GM18867 (cell line): Measurements from ENCODE around the gene FBXO42.
A peak's percentile ranks its signal among the peaks of the same experiment; 100 is the strongest.
"Not testable (repeated sequence)": the region's sequence is repeated elsewhere in the genome, so short reads cannot be mapped to it uniquely, and the experiment has no call there.

Experiments used
- ATAC-seq: cut with Tn5 transposase; IDR thresholded peaks from one replicate; pipeline ENCODE4 v1.9.1; 2021; ENCODE audit warnings: mild to moderate bottlenecking, moderate library complexity; ENCODE audit not compliant: unreplicated experiment

The FBXO42 gene

DNA sequence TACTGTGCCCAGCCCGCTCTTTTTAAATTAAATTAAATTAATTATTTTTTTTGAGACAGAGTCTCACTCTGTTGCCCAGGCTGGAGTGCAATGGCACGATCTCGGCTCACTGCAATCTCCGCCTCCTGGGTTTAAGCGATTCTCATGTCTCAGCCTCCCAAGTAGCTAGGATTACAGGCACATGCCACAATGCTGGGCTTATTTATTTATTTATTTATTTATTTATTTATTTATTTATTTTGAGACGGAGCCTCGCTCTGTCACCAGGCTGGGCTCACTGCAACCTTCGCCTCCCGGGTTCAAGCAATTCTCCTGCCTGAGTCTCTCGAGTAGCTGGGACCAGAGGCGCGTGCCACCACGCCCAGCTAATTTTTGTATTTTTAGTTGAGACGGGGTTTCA lies 129.6 kb downstream of the FBXO42 start:
- not testable (repeated sequence) for ATAC-seq

DNA sequence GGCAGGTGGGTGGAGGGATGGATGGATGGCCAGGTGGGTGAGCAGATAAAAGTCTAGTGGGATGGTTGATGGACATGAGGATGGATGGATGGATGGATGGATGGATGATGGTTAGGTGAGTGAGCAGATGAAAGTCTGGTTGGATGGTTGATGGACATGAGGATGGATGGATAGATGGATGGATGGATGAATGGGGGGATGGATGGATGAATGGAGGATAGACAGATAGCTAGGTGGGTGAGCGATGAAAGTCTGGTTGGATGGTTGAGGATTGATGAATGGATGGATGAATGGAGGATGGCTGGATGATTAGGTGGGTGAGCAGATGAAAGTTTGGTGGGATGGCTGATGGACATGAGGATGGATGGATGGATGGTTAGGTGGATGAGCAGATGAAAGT lies 130.8 kb downstream of the FBXO42 start:
- no peak for ATAC-seq

DNA sequence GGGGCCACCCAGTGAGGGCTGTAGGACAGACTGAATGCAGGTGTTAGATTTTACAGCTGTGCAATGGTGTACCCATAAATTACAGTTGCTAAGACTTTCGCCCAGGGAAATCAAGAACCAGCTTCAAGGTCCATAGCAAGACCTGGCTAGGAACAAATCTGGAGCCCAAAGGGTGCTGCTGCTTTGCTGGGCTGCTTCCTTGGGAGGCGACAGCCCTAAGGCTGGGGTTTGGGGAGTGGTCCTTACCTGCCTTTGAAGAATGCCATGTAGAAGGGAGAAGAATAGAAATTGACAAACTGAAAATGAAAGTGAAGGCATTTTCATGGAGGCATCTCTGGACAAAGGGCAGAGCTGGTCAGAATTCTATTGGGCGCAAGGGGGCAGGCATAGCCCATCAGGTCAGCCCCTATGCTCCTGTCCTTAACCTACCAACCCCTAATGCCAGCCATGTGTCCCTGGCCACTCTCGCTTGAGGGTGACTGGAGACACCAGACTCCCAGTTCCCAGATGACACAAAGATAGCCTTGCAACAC lies 132.2 kb downstream of the FBXO42 start:
- no peak for ATAC-seq

DNA sequence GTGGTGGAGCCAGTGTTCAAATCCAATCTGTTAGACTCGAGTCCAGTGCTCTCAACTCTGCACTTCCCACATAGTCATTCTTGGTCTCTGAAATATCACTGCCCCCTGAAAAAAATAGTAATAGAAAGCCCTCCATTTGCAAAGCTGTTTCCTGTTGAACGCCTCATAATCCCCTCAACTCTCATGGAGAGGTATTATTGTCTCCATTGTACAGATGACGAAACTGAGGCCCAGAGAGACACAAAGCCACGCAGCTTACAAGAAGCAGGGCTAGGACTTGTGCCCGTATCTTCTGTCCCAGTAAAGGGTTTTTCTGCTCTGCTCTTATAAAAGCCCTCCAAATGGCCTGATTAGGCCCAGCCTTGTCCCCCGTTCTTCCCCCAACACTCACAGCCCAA lies 133.6 kb downstream of the FBXO42 start:
- no peak for ATAC-seq

DNA sequence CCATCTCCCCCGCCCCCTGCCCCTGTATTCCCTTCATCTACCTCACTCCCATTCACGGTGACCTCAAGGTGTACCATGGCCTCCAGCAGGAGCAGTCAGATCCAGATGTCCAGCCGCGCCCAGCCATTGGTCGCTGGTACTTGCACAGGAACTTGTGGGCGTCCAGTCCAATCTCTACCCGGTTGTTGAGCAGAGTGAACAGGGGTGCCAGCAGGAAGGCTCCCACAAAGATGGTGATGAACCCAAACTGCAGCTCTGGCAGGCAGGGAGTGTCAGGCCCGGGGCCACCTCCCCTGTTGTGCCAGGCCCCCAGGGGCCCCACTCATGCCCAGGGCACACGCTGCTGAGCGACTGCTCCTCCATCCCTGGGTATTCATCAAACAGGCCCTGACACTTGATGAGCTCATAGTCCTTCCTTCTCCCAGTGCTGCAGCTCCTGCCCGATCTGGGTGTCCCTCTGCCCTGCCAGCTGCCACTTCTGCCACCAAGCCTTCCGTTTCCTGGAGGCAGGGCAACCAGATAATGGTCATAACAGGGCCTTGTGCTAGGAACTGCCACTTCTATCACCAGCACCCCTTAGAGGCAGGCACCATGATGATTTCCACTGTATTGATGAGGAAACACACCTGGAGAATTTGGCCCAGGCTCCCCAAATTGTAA lies 134.1 kb downstream of the FBXO42 start:
- no peak for ATAC-seq

DNA sequence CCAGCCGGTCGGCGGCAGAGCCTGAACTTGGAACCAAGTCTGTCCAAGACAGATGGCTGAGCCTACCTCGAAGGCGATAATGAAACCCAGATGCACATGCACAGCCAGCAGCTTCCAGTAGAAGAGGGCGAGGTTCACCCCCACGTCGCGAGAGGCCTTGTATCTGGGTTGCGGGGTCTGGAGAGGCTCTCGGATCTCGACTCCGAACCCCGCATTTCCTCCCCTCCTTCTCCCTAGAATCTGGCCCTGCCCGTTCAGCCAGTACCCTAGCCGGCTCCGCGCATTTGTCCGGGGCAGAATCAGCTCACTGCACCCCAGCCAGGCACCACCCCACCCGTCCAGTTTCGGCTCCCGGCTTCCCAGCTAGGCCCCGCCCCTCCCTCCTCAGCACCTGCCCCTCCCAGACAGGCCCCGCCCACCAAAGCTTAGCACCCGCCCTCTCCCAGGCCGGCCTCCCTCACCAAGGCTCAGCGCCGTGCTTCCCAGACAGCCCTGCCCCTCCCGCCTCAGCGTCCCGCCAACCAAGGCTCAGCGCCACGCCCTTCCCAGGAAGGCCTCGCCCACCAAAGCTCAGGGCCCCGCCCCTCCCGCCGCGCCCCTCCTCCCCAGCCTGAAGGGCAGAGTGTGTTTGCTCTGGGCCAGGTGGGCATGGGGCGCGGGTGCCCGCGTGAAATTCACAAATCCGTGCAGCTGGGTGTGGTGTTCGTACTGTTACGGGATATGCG lies 135.1 kb downstream of the FBXO42 start:
- ATAC-seq = peak; percentile 94

DNA sequence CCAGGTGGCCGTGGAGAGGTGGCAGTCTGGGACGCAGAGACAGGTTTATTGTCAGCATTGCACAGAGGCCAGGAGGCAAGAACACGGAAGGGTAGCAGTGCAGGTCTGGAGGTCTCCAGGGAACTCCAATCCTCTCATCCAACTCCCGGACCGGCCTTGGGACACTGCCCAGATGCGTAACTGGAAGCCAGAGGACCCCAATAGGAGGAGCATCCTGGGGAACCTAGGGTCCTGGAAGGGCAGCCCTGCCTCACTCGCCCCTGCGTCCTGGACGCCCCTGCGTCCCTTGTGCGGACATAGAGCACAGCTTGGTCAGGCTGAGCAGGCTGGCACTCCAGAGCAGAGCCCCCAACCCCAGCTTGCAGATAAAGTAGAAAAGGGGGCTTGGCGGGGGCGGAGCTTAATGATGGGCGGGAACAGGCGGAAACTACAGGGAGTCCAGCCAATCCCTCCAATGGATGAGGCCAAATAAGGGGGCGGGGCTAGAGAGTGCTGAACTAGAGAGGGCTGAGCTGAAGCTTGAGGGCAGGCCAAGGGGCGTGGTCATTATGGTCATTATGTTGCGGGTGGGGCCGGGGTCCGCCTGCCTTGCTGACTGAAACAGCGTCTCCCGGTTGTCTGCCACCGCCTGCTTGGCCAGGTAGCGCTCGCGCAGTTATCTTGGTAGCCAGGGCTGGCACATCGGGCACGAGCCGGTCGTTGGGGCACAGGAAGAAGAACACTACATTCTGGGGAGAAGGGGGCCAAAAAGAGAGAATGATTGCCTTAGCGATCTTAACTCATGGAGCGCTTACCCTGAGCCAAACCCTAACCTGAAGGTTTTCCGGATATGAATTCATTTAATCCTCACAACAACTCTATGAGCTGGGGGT lies 136.2 kb downstream of the FBXO42 start:
- no peak for ATAC-seq

DNA sequence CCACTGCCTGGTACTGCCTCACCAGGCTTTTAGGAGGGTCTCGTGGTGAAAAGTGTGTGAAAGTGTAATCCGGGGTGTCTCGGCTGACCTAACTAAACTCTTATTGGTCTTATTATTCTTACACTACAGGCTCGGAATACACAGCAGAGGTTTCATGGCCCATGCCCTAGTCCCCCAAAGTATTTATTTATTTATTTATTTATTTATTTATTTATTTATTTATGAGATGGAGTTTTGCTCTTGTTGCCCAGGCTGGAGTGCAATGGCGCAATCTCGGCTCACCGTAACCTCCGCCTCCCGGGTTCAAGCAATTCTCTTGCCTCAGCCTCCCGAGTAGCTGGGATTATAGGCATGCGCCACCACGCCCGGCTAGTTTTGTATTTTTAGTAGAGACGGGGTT lies 137.0 kb downstream of the FBXO42 start:
- ATAC-seq = not testable (repeated sequence)

DNA sequence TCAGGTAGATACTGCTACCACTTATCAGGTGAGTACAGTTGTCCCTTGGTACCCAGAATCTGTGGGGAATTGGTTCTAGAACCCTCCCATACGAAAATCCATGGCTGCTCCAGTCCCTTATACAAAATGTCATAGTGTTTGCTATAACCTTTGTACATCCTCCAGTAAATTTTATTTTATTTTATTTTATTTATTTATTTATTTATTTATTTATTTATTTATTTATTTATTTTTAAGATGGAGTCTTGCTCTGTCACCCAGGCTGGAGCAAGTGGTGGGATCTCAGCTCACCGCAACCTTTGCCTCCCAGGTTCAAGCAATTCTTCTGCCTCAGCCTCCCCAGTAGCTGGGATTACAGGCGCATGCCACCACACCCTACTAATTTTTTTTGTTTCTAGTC lies 138.7 kb downstream of the FBXO42 start:
- not testable (repeated sequence) for ATAC-seq

DNA sequence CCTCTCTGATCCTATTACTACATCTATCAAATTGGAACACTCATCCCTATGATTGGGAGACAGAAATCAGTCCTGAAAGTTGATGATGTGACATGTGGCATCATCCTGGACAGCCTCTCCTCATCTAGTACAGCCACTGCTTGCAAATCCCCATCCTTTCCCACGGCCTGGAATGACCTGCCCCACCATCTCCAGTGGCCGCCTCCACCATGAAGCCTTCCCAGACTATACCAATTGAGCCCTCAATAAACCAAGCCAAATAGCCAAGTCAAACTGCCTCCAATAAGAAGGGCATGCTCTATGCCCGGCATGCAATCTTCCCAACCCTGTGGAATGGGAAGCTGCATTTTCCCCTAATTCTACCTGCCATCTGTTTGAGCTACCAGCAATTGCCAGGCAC lies 139.3 kb downstream of the FBXO42 start:
- no peak for ATAC-seq

DNA sequence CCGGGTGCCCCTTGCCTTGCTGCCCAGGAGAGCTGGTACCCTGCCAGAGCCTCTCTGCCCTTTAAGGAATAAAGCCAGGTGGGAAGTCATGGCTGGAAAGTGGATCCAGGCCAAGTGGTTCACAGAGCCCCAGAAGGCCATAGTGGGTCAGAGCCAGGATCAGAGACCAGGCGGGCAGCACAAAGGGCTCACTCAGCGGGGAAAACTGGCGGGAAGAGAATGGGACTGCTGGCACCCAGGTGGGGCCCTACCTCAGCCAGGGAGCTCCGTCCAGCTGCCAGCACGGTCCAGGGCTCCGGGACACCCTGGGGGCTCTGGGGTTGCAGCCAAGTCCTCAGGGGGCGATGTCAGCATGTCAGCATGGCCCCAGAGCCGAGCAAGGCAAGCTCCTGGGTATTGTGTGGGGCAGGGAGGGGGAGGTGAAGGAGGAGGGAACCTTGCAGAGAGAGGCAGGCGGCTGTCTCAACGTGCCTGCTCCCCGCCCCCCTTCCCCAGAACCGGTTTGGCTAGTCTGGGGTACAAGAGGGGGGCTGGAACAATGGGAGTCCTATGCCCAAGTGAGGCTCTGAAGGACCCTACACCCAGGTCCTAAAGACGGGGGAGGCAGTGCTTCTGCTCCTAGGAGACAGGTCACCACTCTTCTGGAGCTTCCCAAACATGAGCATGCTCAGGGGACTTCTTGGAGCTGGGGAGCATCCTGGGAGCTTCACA lies 139.9 kb downstream of the FBXO42 start, which contains the start of gene ARHGEF19:
Gene ARHGEF19, minus strand, starts transcription at position 402 of the 711 bp plus-strand sequence. CDS start 3,598 bp downstream, outside the sequence.
- no peak for ATAC-seq

DNA sequence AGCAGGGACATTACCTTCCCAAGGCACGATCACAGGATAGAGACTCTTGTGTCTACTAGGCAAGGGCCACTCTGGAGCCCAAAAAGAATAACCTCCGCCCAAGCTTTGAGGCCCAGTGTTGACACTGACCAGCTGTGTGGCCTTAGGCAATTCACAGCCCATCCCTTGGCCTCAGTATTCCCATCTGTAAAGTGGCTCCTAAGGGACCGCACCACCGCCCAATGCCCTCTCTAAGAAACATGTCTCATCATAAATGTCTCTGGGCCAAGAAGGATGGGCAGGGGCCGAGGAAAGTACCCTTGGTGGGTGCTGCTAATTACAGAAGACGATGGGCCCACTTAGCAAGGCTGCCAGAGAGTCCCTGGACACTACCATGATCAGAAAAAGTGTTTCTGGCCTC lies 140.5 kb downstream of the FBXO42 start:
- ATAC-seq = no peak

DNA sequence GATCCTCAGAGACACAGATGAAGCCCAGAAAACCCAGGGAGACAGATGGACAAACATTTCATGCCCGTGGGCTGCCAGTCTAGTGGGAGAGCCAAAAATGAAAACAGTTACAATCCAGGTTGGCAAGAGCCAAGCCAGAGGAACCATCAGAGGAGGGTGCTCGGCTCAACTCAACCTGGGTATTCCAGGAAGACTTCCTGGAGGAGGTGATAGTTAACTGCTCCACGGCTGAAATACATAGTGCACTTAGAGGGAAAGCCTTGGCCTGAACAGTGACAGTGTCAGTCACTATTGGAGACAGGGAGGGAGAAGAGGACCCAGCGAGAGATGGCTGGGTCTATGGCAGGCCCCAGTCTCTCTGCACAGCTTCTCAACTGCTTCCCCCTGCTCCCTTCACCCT lies 141.7 kb downstream of the FBXO42 start:
- no peak for ATAC-seq

DNA sequence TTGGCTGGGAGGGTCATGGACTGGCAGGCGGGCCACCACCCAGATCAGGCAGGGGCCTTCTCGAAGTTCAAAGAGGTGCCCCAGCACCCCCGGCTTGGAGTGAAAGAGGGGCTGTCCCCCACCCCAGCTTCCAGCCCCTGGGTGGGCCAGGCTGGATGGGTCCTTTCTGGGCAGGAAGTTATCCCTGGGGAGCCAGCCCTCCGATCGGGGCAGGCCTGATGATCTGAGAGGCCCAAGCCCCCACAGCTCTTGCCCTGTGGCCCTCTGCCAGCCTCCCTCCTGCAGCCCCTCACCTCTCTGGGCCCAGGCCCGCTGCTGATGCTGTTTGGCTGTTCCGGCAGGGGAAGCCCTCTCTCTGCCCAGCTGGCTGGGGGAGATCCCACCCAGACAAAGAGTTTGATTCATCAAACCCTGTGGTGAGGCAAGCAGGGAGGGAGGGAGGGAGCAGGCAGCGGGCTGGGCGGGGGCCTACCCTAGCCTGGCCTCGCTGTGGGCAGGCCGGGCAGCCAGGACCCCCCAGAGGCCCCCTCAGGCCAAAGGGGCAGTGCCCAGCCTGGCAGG lies 142.4 kb downstream of the FBXO42 start:
- ATAC-seq = no peak

DNA sequence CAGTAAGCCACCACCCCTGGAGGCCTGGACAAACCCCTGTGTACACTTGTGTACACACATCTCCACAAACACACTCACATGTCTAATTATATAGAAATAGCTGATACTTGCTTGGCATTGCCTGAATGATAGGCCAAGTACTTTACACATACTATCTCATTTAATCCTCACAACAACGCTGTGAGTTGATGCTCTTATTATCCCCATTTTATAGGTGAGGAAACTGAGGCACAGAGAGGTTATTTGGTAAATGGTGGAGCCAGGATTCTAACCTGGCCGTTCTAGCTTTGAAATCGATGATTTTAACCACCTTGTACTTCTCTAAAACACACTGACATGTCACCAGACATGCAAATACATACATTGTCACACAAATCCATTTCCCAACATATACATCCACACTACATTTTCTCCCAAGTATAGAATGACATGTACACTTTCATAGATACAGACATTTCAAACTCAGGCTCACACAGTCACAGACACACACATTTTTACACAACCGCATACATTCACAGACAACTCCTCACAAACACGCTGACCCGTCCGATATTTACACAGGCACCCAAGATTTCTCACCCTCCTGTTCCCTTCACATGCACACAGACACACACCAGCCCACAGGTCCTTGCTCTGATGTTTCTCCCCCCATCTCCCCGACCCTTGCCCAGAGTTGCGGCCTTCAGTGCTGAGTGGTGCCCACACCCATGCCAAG lies 143.0 kb downstream of the FBXO42 start:
- no peak for ATAC-seq

DNA sequence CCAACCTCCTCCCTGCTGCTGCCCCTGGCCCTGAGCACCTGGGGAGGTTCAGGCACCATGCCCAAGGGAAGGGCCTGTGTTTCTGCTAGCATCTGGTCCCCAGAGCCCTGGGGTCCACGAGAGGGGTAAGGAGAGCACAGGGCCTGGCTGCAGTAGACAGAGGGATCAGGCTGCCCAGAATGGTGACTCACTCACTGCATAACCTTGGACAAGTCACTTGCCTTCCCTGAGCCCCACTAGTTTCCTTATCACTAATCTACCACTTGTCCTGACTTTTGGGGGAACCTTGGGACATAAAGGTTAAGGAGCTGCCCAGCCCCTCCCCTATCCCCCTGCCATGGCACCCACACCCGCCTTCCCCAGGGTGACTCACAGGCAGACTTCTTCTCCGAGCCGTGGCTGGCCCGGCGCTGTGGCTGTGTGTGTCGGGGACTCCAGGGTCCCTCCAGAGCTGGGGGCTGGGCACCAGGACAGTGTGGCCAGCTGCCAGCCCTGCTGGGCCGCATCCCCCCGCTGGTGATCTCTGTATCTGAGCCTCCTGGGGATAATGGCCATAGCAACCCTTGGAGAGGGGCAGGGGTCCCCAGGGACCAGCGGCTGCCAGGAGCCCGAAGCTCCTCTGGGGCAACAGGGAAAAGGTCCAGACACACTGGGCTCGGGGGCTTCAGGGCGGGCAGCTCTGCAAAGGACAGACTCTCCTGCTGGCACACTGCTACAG lies 143.9 kb downstream of the FBXO42 start:
- ATAC-seq = no peak

DNA sequence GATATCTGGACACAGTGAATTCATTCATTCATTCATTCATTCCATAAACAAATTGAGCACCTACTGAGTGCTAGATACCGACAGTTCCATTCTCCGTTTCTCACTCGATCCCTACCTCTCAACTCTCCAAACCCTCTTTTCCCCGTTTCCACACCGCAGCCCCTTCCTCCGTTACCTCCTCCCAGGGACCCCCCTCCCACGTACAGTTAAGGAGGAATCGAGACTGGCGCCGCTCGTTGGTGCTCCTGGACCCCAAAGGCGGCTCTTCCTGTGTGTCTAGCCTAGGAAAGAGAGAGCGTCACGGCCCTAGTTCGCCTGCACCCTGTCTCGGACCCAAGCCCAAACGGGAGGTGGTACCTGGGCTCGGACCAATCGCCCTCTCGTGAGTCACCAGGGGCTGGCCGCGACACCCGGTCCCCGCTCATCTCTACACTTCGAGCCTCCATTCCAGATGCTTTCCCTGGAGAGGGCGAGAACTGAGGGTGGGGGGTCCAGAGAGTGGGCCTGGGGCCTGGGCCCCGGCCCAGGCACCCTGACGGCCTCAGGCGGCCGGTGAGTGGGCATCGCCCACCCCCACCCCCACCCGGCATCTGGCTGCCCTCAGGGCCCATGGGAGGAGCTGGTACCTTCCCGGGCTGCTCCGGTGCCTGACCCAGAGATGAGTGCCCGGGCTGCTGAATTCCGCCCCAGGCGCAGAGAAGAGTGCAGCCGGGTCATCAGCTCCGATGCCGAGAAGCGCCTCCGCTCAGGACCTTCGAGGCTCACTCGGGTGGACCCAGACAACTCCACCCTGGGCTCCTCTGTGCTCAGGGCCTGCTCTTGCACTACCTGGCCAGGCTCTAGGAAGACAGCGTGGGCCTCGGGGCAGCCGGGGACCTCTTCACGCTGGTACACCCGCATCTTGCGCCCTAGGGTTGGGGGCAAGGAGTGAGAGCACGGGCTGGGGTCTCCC lies 144.7 kb downstream of the FBXO42 start:
- no peak for ATAC-seq
